ENCODE measurements around the gene EFNB3.

EFNB3 gene

GRCh38 chr17:7717756-7718350, 12.9 kb downstream of the EFNB3 start:
- no peak for DNase-seq (ENCODE audit: low spot score)

- DNase-seq (ENCODE audit: low spot score) = no peak
Observed at GRCh38 chr17:7719661-7720060, 14.7 kb downstream of the EFNB3 start.

GRCh38 chr17:7720125-7720524, 15.1 kb downstream of the EFNB3 start:
- DNase-seq (ENCODE audit: low spot score) = no peak

GRCh38 chr17:7721612-7722011, 16.6 kb downstream of the EFNB3 start:
- DNase-seq (ENCODE audit: low spot score) = no peak

- no peak for DNase-seq (ENCODE audit: low spot score)
Observed at GRCh38 chr17:7727886-7728285, 22.9 kb downstream of the EFNB3 start.

- DNase-seq (ENCODE audit: low spot score) = no peak
Observed at GRCh38 chr17:7729816-7730215, 24.8 kb downstream of the EFNB3 start.

GRCh38 chr17:7732981-7733539, 28.1 kb downstream of the EFNB3 start:
- no peak for DNase-seq (ENCODE audit: low spot score)

GRCh38 chr17:7737601-7738000, 32.6 kb downstream of the EFNB3 start:
- no peak for DNase-seq (ENCODE audit: low spot score)

- no peak for DNase-seq (ENCODE audit: low spot score)
Observed at GRCh38 chr17:7739746-7740145, 34.7 kb downstream of the EFNB3 start.

GRCh38 chr17:7740481-7741001, 35.5 kb downstream of the EFNB3 start:
- no peak for DNase-seq (ENCODE audit: low spot score)

GRCh38 chr17:7742729-7743128, 37.7 kb downstream of the EFNB3 start:
- DNase-seq (ENCODE audit: low spot score) = no peak

GRCh38 chr17:7744416-7744815, 39.4 kb downstream of the EFNB3 start:
- no peak for DNase-seq (ENCODE audit: low spot score)

GRCh38 chr17:7745748-7746470, 40.9 kb downstream of the EFNB3 start:
- DNase-seq (ENCODE audit: low spot score) = peak; percentile 37

GRCh38 chr17:7747635-7748071, 42.7 kb downstream of the EFNB3 start:
- DNase-seq (ENCODE audit: low spot score) = no peak

GRCh38 chr17:7748076-7748775, 43.2 kb downstream of the EFNB3 start:
- DNase-seq (ENCODE audit: low spot score) = no peak

- peak; percentile 39 for DNase-seq (ENCODE audit: low spot score)
Observed at GRCh38 chr17:7750321-7750821, 45.4 kb downstream of the EFNB3 start.

GRCh38 chr17:7754656-7755055, 49.7 kb downstream of the EFNB3 start:
- DNase-seq (ENCODE audit: low spot score) = no peak

- DNase-seq (ENCODE audit: low spot score) = peak; percentile 49
Observed at GRCh38 chr17:7755095-7755890, 50.3 kb downstream of the EFNB3 start.

GRCh38 chr17:7756968-7757367, 52.0 kb downstream of the EFNB3 start:
- DNase-seq (ENCODE audit: low spot score) = no peak

Data from SW480 (cell line).